Breast epithelium (tissue), 4 donors: ENCODE results near the gene FRMD4A. TPM values are rescaled to one million over a fixed set of nuclear protein-coding genes. Genes with fewer than 3 reads are reported as not detected.

ENCODE experiments used
- DNase-seq, 2 donors: peaks; one replicate each; pipeline ENCODE4 v3.0.0-alpha.2; 2019; ENCODE audit warnings: low spot score in 2 of 2
- H3K27ac ChIP-seq, 2 donors: fragments of 200-600 bp; sonication (generic) in 1 of 2; one replicate each; pipeline ENCODE4 v1.5.1; 2016 to 2019; ENCODE audit warnings: mild to moderate bottlenecking in 1 of 2
- H3K27me3 ChIP-seq, 2 donors: fragments of 200-600 bp; sonication (generic) in 1 of 2; one replicate each; pipeline versions ENCODE4 v1.5.1 to v1.6.0; 2017 to 2019; ENCODE audit warnings: control low read depth in 1 of 2, mild to moderate bottlenecking in 1 of 2
- H3K36me3 ChIP-seq: fragments of 200-600 bp; one replicate; pipeline ENCODE4 v1.5.1; 2019
- H3K4me1 ChIP-seq, 2 donors: fragments of 200-600 bp; sonication (generic); one replicate each; pipeline ENCODE4 v1.5.1; 2016 to 2019; ENCODE audit warnings: control low read depth in 1 of 2
- H3K4me3 ChIP-seq, 3 donors: fragments of 200-600 bp; sonication (generic); 1 replicate in 2 of 3; 2 replicates in 1 of 3; pipeline ENCODE4 v1.5.1; 2016 to 2019; ENCODE audit warnings: mild to moderate bottlenecking in 3 of 3, moderate library complexity in 2 of 3
- H3K9me3 ChIP-seq, 2 donors: fragments of 200-600 bp; sonication (generic) in 1 of 2; one replicate each; pipeline ENCODE4 v1.5.1; 2016 to 2019; ENCODE audit warnings: control low read depth in 1 of 2
- CTCF ChIP-seq, 3 donors: fragments of 450-650 bp; IDR thresholded peaks; one replicate each; pipeline ENCODE4 v1.5.1; 2016 to 2017; ENCODE audit warnings: antibody characterized with exemption in 3 of 3, mild to moderate bottlenecking in 3 of 3, moderate library complexity in 3 of 3
- POLR2A ChIP-seq: fragments of 450-650 bp; IDR thresholded peaks from one replicate; pipeline ENCODE4 v1.6.1; 2016; ENCODE audit warnings: antibody characterized with exemption, mild to moderate bottlenecking, moderate library complexity
- POLR2AphosphoS5 ChIP-seq, 3 donors: sonication (generic); formaldehyde crosslinking; IDR thresholded peaks; one replicate each; pipeline ENCODE4 v1.6.1; 2017; ENCODE audit warnings: antibody characterized with exemption in 3 of 3
- intact Hi-C: fragments of 100-400 bp; cut with DNase I; formaldehyde crosslinking; loops from one replicate; pipeline ENCODE4 v1.15.1; 2023; ENCODE audit warnings: low total_unique reads
- total RNA-seq, 3 donors: library from RNA; depleted of rRNA; stranded (reverse); fragments of >200 nt; gene quantifications; one replicate each; pipeline ENCODE4 v1.1.0, GENCODE V29; 2016

The FRMD4A gene
- total RNA-seq, 3 donors from 2014 or later: 27.5 to 107 (median 34.4) TPM

GRCh38 chr10:13913897-13914296 is 416.8 kb downstream of the FRMD4A start:
- Histone ChIP-seq H3K4me3 (no peak overlapping the region), H3K27me3 (no peaks in the 10 kb centered on the region), H3K27ac (no peak overlapping the region), H3K36me3 (no peaks in the 10 kb centered on the region), H3K9me3 (no peaks in the 10 kb centered on the region), H3K4me1 (no peaks in the 10 kb centered on the region)
- TF ChIP-seq POLR2A (no peak), POLR2AphosphoS5 (IDR thresholded peaks at IDR 0.05) (no peak), CTCF (IDR thresholded peaks at IDR 0.05) (no peak)
- intact Hi-C loops: no loop called here
- no peak for DNase-seq

- H3K27ac ChIP-seq: no peak overlapping the region
- no peak for DNase-seq
- no peaks in the 10 kb centered on the region for H3K36me3 ChIP-seq
- H3K4me3 ChIP-seq: no peak overlapping the region
- no peak for TF ChIP-seq POLR2A
- no peak for TF ChIP-seq POLR2AphosphoS5 (IDR thresholded peaks at IDR 0.05)
- no peak for TF ChIP-seq CTCF (IDR thresholded peaks at IDR 0.05)
- H3K4me1 ChIP-seq: no peaks in the 10 kb centered on the region
- H3K27me3 ChIP-seq: no peaks in the 10 kb centered on the region
- intact Hi-C loops: no loop called here
- H3K9me3 ChIP-seq: no peaks in the 10 kb centered on the region
These were observed 418.8 kb downstream of the FRMD4A start for GRCh38 chr10:13911821-13912520.

GRCh38 chr10:13909516-13910258 is 421.0 kb downstream of the FRMD4A start:
- Histone ChIP-seq H3K36me3 (no peaks in the 10 kb centered on the region), H3K27me3 (no peaks in the 10 kb centered on the region), H3K4me1 (no peaks in the 10 kb centered on the region), H3K27ac (no peak overlapping the region), H3K9me3 (no peaks in the 10 kb centered on the region), H3K4me3 (no peak overlapping the region)
- intact Hi-C loops: no loop called here
- no peak for TF ChIP-seq POLR2AphosphoS5 (IDR thresholded peaks at IDR 0.05)
- TF ChIP-seq CTCF (IDR thresholded peaks at IDR 0.05): no peak
- DNase-seq: no peak

GRCh38 chr10:13908475-13908874 is 422.2 kb downstream of the FRMD4A start:
- Histone ChIP-seq H3K4me1 (no peaks in the 10 kb centered on the region), H3K9me3 (no peaks in the 10 kb centered on the region)
- TF ChIP-seq CTCF (IDR thresholded peaks at IDR 0.05) (no peak), POLR2AphosphoS5 (IDR thresholded peaks at IDR 0.05) (no peak), POLR2A (no peak)

GRCh38 chr10:13907570-13907969 is 423.2 kb downstream of the FRMD4A start:
- H3K9me3 ChIP-seq: no peaks in the 10 kb centered on the region
- H3K4me1 ChIP-seq: no peaks in the 10 kb centered on the region
- DNase-seq: no peak
- intact Hi-C loops: no loop called here
- H3K4me3 ChIP-seq: no peak overlapping the region
- no peaks in the 10 kb centered on the region for H3K36me3 ChIP-seq
- TF ChIP-seq POLR2AphosphoS5 (IDR thresholded peaks at IDR 0.05) (no peak), POLR2A (no peak), CTCF (IDR thresholded peaks at IDR 0.05) (no peak)
- H3K27me3 ChIP-seq: no peaks in the 10 kb centered on the region
- H3K27ac ChIP-seq: no peak overlapping the region

More at GRCh38 chr10:13908475-13908874, 422.2 kb downstream of the FRMD4A start:
- Histone ChIP-seq H3K36me3 (no peaks in the 10 kb centered on the region), H3K27ac (no peak overlapping the region), H3K4me3 (no peak overlapping the region), H3K27me3 (no peaks in the 10 kb centered on the region)
- intact Hi-C loops: no loop called here
- DNase-seq: no peak
